Brain microvascular endothelial cell (primary cell): Measurements from ENCODE around the gene POU6F1.

ENCODE experiments used
- DNase-seq: peaks from one replicate; pipeline ENCODE4 v3.0.0-alpha.2; 2020
- H3K27ac ChIP-seq: fragments of 250-450 bp; sonication (Bioruptor Pico); 2 replicates; pipeline ENCODE4 v1.5.1; 2020; ENCODE audit warnings: mild to moderate bottlenecking, moderate library complexity
- H3K27me3 ChIP-seq: fragments of 250-450 bp; sonication (Bioruptor Pico); replicated peaks from 2 replicates; pipeline ENCODE4 v1.5.1; 2020; ENCODE audit warnings: mild to moderate bottlenecking
- H3K36me3 ChIP-seq: fragments of 250-450 bp; sonication (Bioruptor Pico); replicated peaks from 2 replicates; pipeline ENCODE4 v1.5.1; 2020; ENCODE audit warnings: mild to moderate bottlenecking
- H3K4me3 ChIP-seq: 2 replicates; pipeline ENCODE4 v1.5.1; 2011; ENCODE audit warnings: low read depth, mild to moderate bottlenecking, control low read depth, low read length, moderate library complexity
- in situ Hi-C: cut with HindIII; loops from 2 replicates; pipeline ENCODE4 v1.10.0; 2017; ENCODE audit warnings: low sequenced_read_pairs, low pct_ligation_motif_present
- TF ChIP-seq, protein P1 (sequence below): IDR thresholded peaks from 2 replicates; pipeline ENCODE4 v1.5.1; 2011; ENCODE audit warnings: low read depth, mild to moderate bottlenecking, moderate library complexity, low read length, control low read depth, inconsistent platforms; ENCODE audit errors: missing control alignments

The POU6F1 gene

DNA sequence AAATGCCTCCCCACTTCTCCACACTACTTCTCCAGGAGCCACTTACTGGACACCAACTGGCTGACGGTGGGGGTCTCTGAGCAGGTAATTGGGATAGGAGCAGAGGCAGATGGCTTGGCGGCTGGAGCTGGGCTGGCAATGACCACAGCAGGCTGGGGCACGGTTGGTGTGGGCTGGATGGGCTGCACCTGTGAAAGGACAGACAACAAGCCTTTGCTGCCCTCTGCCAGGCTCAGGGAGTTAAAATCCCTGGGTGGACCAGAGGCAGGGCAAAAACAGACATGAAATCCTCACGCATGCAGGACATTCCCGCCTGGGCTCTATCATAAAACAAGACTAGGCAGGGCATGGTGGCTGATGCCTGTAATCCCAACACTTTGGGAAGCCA is 25.6 kb downstream of the POU6F1 start:
- TF ChIP-seq, protein P1, sequence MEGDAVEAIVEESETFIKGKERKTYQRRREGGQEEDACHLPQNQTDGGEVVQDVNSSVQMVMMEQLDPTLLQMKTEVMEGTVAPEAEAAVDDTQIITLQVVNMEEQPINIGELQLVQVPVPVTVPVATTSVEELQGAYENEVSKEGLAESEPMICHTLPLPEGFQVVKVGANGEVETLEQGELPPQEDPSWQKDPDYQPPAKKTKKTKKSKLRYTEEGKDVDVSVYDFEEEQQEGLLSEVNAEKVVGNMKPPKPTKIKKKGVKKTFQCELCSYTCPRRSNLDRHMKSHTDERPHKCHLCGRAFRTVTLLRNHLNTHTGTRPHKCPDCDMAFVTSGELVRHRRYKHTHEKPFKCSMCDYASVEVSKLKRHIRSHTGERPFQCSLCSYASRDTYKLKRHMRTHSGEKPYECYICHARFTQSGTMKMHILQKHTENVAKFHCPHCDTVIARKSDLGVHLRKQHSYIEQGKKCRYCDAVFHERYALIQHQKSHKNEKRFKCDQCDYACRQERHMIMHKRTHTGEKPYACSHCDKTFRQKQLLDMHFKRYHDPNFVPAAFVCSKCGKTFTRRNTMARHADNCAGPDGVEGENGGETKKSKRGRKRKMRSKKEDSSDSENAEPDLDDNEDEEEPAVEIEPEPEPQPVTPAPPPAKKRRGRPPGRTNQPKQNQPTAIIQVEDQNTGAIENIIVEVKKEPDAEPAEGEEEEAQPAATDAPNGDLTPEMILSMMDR: no peak
- no peaks in the 10 kb centered on the region for H3K36me3 ChIP-seq
- H3K27ac ChIP-seq: no peak overlapping the region
- H3K27me3 ChIP-seq: no peaks in the 10 kb centered on the region
- H3K4me3 ChIP-seq: no peak overlapping the region
- DNase-seq: no peak
- in situ Hi-C loops: no loop called here

DNA sequence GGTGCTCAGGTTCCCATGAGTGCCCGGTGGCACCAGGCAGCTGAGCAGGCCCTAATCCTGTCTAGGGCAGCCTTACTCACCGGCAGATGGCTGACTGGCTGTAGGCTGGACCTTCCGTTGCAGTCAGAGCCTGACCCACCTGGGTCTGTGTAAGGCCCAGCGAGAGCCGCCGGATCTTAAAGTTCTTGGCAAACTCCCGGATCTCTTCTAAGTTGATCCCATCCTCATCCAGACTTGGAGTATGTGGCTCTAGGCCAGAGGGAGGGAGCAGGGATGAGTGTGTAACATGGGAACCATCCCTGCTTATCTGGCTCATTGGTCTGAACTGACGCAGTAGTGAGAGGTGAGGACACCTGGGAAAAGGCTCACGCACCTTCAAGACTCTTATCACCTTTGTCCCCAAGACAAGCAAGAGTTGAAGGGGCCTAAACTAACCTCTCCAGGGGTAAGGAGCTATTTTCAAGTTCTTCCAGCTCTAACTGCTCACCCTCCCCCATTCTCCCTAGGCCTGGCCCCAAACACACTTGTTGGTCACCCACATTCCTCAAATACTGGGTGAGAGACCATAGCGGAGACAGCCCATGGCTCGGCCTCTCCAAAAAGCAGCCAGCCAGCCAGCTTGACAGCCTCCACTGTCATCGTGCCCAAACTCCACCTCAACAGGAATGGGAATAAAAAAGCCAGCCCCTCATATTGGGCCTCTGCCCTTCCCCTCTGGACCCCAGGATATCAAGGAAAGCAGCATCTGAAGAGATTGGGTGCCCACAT is 26.2 kb downstream of the POU6F1 start:
- no peak for DNase-seq
- Histone ChIP-seq H3K36me3 (no peaks in the 10 kb centered on the region), H3K27me3 (no peaks in the 10 kb centered on the region), H3K27ac (no peak overlapping the region), H3K4me3 (no peak overlapping the region)
- TF ChIP-seq, protein P1: no peak
- in situ Hi-C loops: no loop called here

DNA sequence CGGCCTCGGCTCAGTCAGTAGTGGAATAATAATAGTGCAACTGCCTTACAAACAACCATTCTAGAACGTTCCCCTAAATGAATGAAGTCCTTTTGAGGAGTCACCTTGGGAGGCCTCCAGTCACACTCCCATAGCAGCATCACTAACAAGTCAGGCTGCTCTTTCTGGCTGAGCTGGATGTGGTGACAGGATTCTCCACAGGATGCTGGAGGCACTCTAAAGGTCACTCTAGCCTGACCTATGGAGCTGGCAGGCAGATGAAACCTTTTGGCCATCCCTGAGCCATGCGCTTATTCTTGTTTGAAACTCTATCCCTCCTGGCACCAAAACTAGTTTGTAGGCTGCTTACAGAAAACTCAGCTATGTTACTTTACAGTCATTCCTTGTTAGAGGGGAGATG is 27.0 kb downstream of the POU6F1 start:
- H3K36me3 ChIP-seq: no peaks in the 10 kb centered on the region
- no peaks in the 10 kb centered on the region for H3K27me3 ChIP-seq
- no peak overlapping the region for H3K4me3 ChIP-seq
- TF ChIP-seq, protein P1: no peak
- in situ Hi-C loops: no loop called here
- DNase-seq: no peak
- H3K27ac ChIP-seq: no peak overlapping the region

DNA sequence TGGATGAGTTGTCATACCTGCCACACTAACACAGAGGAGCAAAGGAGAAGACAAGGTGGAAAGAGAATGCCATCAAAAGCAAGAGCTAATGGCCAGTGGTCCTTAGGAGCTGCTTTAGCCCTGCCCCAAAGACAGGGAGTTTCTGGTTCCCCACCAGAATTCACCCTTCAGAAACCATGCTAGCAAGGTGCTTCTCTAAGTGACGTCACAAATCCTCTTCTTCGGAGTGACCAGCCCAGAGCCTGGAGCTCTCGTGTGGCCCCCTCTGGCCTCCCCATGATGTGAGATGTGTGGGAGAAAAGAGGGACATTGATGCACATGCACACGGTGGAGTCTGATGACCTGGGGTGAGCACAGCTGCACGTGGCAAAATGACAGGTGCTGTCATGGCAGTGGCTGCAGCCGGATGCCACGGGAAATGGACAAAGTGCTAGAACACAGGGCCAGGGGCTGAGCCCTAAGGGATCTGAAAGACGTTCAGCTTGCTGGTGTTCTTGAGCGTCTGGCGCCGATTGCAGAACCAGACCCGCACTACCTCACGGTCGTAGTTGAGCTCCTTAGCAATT is 28.0 kb downstream of the POU6F1 start:
- no peak overlapping the region for H3K27ac ChIP-seq
- H3K4me3 ChIP-seq: no peak overlapping the region
- no peaks in the 10 kb centered on the region for H3K27me3 ChIP-seq
- TF ChIP-seq, protein P1: no peak
- no peaks in the 10 kb centered on the region for H3K36me3 ChIP-seq
- in situ Hi-C loops: no loop called here
- no peak for DNase-seq

DNA sequence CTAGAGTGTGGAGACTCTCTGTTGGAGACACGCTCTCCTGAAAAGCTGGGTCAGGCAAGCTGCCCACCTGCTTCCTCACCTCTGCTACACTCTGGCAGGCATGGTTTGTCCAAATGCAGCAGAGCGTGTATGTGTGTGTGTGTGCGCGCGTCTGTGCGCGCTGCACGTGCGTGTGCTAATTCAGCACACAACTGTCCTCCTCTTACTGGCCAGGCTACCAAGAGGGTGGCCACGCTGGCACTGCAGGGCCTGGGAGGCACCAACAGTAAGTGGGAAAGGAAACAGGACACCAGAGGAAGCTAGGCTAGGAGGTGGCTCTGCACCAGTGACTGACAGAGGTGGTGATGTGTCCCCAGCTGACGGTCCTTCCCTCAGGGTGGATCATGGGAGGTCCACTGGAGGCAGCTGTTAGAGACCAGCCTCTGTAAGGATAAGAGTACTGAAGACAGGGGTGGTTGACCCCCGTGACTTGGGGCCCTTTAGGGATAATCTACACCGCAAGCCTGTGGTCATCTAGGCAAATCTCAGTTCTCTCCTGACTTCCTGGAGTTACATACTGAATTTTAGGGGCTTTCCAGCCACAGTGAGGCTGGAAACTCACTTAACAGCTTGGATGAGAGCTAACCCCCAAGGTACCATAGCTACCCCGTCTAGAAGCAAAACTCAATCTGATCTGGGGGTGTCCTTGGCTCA is 29.4 kb downstream of the POU6F1 start:
- H3K27me3 ChIP-seq: no peaks in the 10 kb centered on the region
- no peaks in the 10 kb centered on the region for H3K36me3 ChIP-seq
- in situ Hi-C loops: no loop called here
- no peak overlapping the region for H3K4me3 ChIP-seq
- H3K27ac ChIP-seq: no peak overlapping the region
- no peak for DNase-seq
- TF ChIP-seq, protein P1: no peak
